ENCODE data around the gene GTF3C1.
"Not testable (repeated sequence)": the region's sequence is repeated elsewhere in the genome, so short reads cannot be mapped to it uniquely, and the experiment has no call there.

The GTF3C1 gene

GRCh38 chr16:27437946-27438345 is 111.8 kb downstream of the GTF3C1 start:
- no peak for DNase-seq

DNA sequence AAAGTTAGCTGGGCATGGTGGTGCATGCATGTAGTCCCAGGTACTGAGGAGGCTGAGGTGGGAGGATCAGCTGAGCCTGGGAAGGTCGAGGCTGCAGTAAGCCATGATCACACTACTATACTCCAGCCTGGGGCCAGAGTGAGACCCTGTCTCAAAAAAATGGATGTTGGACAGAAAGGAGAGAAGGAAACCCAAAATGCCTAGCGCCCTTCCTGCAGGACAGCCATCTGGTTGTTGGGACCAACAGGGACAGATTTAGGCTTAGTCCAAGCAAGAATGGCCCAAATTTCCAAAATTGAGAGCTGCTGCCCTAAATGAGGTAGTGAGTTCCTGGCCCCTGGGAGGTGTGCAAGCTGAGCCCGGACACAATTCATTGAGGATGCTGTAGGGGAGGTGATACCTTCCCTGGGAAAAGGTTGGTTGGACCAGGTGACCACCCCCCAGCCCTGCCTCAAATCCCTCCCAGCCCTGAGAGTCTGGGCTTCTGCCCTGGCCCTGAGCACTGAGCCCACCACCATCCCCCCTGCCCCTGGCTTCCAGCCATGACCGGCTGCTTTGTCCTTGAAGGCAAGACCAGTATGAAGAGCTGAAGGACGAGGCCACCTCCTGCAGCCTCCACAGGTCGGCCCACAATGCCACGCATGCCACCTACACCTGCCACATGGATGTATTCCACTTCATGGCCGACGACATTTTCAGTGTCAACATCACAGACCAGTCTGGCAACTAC is 112.6 kb downstream of the GTF3C1 start:
- DNase-seq, result no peak

DNA sequence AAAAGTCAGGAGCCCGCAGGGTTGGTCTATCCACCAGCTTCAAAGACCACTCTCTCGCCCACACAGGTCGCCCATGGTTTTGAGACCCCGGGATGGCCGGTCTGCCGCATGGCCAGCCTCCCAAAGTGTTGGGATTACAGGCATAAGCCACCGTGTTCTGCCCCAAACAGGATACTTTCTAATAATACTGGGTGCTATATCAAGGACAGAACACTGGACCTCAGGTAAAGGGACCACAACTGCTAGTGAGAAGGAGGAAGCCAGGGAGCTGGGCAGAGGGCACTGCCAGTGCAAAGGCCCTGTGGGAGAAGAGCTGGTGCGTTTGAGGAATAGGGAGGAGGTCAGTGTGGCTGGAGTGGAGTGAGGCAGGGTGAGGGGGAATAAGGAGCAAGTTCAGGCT is 113.6 kb downstream of the GTF3C1 start:
- DNase-seq, result no peak

- not testable (repeated sequence) for DNase-seq
Measured at GRCh38 chr16:27435146-27435545, 114.6 kb downstream of the GTF3C1 start.

DNA sequence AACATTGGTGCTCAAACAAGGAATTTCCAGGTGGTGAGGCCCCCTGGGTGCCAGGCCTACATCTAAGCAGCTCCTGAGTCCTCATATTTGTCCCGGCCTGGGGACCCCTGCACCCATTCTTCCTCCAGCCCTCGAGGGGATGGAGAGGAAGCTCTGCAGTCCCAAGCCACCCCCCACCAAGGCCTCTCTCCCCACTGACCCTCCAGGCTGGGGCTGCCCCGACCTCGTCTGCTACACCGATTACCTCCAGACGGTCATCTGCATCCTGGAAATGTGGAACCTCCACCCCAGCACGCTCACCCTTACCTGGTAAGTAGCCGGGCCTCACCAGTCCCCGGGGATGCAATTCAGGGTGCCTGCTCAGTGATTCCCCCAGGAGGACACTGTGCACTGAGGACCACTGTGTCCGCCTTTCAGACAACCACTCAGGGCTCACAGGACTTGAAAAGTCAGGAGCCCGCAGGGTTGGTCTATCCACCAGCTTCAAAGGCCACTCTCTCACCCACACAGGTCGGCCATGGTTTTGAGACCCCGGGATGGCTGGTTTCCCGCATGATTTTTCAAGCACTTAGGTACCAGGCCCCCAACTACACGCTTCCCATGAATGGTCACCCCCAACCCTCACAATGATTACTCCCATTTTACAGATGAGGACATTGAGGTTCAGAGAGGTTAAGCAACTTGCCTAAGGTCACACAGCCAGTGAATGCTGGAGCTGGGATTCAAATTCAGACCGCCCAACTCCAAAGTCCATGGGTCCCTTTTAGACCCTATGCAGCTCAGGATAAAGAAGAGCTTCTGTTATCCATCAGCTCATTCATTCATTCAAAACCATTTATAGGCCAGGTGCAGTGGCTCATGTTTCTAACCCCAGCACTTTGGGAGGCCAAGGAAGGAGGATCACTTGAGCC is 115.3 kb downstream of the GTF3C1 start:
- peak in 1 of 2 donors; percentile 0 for DNase-seq

DNA sequence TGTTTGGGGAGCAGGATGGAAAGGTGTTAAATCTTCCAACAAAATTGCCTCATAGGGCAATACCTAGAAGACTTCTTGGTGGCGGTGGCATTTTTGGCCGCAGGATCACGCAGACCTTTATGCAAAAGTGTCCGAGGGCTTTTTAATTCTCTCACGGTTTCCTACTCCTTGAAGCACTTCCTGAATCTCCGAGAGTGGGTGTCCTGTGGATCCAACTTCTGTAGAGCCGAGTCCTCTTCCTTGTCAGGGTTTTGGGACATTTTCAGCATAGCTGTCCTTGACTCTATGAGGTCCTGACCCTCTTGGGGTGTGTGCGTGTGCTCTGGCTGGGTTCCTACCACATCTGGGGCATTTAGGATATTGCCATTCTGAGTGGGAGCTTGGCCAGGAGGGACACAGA is 116.1 kb downstream of the GTF3C1 start:
- DNase-seq, result peak in 1 of 2 donors; percentile 0

GRCh38 chr16:27433191-27433590 is 116.5 kb downstream of the GTF3C1 start:
- DNase-seq, result not testable (repeated sequence)

- DNase-seq, result no peak
Measured at GRCh38 chr16:27432558-27432957, 117.2 kb downstream of the GTF3C1 start.

- no peak for DNase-seq
Measured at GRCh38 chr16:27431773-27432532, 117.8 kb downstream of the GTF3C1 start.

- no peak for DNase-seq
Measured at GRCh38 chr16:27430923-27431484, 118.7 kb downstream of the GTF3C1 start.

DNA sequence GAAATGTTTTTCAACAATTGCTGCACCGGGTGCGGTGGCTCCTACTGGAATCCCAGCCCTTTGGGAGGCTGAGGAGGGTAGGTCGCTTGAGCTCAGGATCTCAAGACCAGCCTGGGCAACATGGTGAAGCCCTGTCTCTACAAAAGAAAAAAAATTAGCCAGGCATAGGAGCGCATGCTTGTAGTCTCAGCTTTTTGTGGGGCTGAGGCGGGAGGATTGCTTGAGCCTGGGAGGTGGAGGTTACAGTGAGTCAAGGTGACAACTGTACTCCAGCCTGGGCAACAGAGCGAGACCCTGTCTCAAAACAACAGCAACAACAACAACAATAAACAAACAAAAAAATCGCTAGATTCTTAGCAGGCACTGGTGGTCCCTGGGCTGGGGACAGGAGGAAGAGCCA is 119.2 kb downstream of the GTF3C1 start:
- no peak for DNase-seq

GRCh38 chr16:27429981-27430441 is 119.7 kb downstream of the GTF3C1 start:
- no peak for DNase-seq

DNA sequence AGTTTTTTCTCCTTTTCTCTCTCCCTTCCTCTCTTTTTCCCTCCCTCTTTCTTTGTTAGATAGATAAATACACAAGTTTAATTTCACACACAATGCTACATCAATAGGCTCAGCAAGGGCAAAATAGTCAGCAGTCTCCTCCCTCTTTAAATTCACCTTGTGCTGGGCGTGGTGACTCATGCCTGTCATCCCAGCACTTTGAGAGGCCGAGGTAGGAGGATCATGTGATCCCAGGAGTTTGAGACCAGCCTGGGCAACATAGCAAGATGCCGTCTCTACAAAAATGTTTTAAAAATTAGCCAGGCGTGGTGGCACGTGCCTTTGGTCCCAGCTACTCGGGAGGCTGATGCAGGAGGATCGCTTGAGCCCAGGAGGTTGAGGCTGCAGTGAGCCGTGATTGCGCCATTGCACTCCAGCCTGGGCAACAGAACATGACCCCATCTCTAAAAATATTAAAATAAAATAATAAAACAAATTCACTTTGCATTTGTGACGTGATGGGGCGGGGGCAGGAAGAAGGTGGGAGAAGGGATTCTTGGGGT is 120.3 kb downstream of the GTF3C1 start:
- DNase-seq, result no peak

DNA sequence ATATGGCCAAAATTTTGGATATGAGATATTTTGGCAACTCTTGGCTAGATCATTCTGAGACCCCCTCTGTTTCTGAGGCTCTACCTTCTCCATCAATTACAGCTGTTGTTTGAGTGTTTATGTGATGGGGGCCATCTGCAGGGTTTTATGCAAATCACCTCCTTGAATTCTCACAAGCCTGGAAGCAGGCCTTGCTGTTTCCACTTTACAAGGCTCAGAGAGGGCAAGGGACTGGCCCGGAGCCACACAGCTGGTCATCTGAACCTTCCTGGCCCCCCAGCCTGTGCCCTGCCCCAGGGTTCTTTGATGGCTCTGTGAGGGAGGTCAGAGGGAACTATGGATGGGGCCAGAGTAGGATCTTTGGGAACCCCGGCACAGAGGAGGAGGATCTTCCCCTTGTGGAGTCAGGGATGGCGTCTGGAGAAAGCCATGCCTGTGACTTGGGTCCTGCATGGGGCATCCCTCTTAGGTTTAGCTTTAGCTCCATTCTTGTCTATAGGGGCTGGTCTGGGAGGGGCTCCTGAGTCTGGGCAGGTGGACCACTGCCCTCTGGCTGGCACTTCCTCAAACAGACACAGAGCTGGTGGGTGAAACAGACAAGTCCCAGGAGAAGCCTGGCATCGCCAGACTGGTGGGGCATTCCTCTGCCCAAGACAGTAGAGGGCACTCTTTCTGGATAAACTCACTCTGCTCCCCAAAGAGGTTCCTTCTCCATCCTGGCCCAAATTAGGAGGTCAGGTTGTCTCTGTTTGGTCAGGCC is 121.5 kb downstream of the GTF3C1 start:
- DNase-seq, result no peak

- no peak for DNase-seq
Measured at GRCh38 chr16:27427538-27427937, 122.2 kb downstream of the GTF3C1 start.

DNA sequence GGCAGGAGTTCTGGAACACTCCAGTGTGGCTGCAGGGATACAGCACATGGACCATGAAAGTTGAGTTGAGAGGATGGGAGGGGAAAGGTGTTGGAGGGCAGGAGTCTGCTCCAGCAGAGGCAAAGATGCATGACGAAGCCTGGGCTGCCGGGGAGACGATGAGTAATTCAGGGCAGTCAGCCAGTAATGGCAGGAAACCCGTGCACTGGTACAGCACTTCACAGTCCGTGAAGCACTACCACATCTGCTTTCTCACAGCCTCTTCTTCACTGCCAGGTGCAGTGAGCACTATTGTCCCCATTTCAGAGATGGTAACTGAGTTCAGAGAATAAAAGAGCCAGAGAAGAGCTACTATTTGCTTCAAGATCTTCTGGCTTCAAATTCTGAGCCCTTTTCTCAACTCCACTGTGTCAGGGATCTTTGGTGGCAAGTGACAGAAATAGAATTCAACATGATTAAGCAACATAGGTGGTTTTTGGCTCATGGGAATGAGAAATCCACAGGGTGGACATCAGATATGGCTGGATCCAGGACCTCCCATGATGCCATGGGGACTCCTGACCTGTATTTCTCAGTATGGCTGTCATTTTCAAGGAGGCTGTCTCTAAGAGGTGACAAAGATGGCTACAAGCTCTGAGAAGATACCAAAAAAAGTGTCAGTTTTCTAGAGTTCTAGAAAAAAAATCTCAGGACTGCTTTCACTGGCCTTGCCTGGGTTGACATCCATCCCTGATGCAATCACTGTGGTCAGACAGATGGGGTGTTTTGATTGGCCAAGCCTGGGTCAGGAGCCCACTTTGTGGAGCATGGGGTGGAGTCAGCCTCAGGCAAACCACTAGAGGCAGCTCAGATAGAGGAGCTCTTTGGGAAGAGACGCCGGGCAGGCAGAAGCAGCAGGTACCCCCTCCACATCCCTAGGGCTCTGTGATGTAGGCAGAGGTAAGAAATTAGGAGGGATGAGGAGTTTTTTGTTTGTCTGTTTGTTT is 123.0 kb downstream of the GTF3C1 start:
- peak; percentile 76 to 79 for DNase-seq

- DNase-seq, result no peak
Measured at GRCh38 chr16:27425961-27426360, 123.8 kb downstream of the GTF3C1 start.

GRCh38 chr16:27424772-27425498 is 124.8 kb downstream of the GTF3C1 start:
- peak in 1 of 2 donors; percentile 0 for DNase-seq

GRCh38 chr16:27421961-27422740 is 127.6 kb downstream of the GTF3C1 start:
- no peak for DNase-seq
